PC-9 (cell line): ENCODE measurements around the gene GH2. TPM values are rescaled to one million over a fixed set of nuclear protein-coding genes. Genes with fewer than 3 reads are reported as not detected.

Experiments
- Bru-seq: library from RNA; stranded (reverse); fragments of 400-500 nt; gene quantifications from one replicate; lab custom pipeline; 2021; lab: Mats Ljungman, UMichigan
- BruChase-seq, 2 experiments: library from RNA; stranded (reverse); fragments of 400-500 nt; gene quantifications; one replicate each; lab custom pipeline; 2021; lab: Mats Ljungman, UMichigan
- BruUV-seq: library from RNA; stranded (reverse); fragments of 400-500 nt; replicated peaks from 2 replicates; lab custom pipeline; 2021; lab: Mats Ljungman, UMichigan
- CTCF ChIA-PET: fragments of 300-600 bp; sonication (Branson Sonifier 250); formaldehyde crosslinking; loops from one replicate; lab custom pipeline; 2022; ENCODE audit warnings: antibody characterized with exemption; lab: Charles Lee
- POLR2A ChIA-PET: fragments of 300-600 bp; sonication (Branson Sonifier 250); formaldehyde crosslinking; loops from one replicate; lab custom pipeline; 2022; ENCODE audit warnings: antibody characterized with exemption; ENCODE audit not compliant: unreplicated experiment; lab: Charles Lee
- DNase-seq, 2 experiments: peaks; one replicate each; pipeline versions ENCODE4 v3.0.0 to v3.0.0-alpha.2; 2015 to 2022; ENCODE audit warnings: mixed read lengths in 1 of 2
- H2AFZ ChIP-seq: fragments of 200-600 bp; sonication (generic); 2 replicates; pipeline ENCODE4 v1.8.1; 2017; ENCODE audit warnings: antibody characterized with exemption
- H3F3A ChIP-seq: fragments of 200-600 bp; sonication (generic); 2 replicates; pipeline ENCODE4 v1.8.1; 2017; ENCODE audit warnings: antibody characterized with exemption, mild to moderate bottlenecking, low read depth; ENCODE audit not compliant: insufficient read depth
- H3K27ac ChIP-seq: fragments of 200-600 bp; sonication (generic); 2 replicates; pipeline ENCODE4 v1.6.1; 2016; ENCODE audit warnings: mixed run types
- H3K27me3 ChIP-seq: fragments of 200-600 bp; sonication (generic); 2 replicates; pipeline ENCODE4 v1.6.1; 2016; ENCODE audit warnings: low read depth, mixed run types; ENCODE audit not compliant: insufficient read depth
- H3K36me3 ChIP-seq: fragments of 200-600 bp; sonication (generic); 2 replicates; pipeline ENCODE4 v1.6.1; 2016; ENCODE audit warnings: low read depth, mixed run types
- H3K4me1 ChIP-seq: fragments of 200-600 bp; sonication (generic); replicated peaks from 2 replicates; pipeline ENCODE4 v1.6.1; 2016; ENCODE audit warnings: mixed run types; ENCODE audit not compliant: insufficient read depth
- H3K4me2 ChIP-seq: fragments of 200-600 bp; sonication (generic); 2 replicates; pipeline ENCODE4 v1.6.1; 2017; ENCODE audit warnings: mixed run types
- H3K4me3 ChIP-seq: fragments of 200-600 bp; sonication (generic); 2 replicates; pipeline ENCODE4 v1.6.1; 2016; ENCODE audit warnings: mixed run types
- H3K79me2 ChIP-seq: fragments of 200-600 bp; sonication (generic); 2 replicates; pipeline ENCODE4 v1.6.1; 2017; ENCODE audit warnings: low read depth, mixed run types
- H3K9me2 ChIP-seq: fragments of 200-600 bp; sonication (generic); 2 replicates; pipeline ENCODE4 v1.8.1; 2017; ENCODE audit warnings: mild to moderate bottlenecking; ENCODE audit not compliant: insufficient read depth
- H3K9me3 ChIP-seq: fragments of 200-600 bp; sonication (generic); 2 replicates; pipeline ENCODE4 v1.8.1; 2016; ENCODE audit warnings: low read depth; ENCODE audit not compliant: insufficient read depth
- H4K20me1 ChIP-seq: fragments of 200-600 bp; sonication (generic); 2 replicates; pipeline ENCODE4 v1.8.1; 2017; ENCODE audit not compliant: insufficient read depth
- EZH2 ChIP-seq: fragments of 200-600 bp; sonication (generic); IDR thresholded peaks from 2 replicates; pipeline ENCODE4 v1.8.0; 2017; ENCODE audit warnings: antibody characterized with exemption, low read depth
- intact Hi-C: fragments of 100-400 bp; cut with micrococcal nuclease; formaldehyde crosslinking; loops from one replicate; pipeline ENCODE4 v1.10.0; 2022; ENCODE audit not compliant: unreplicated experiment
- long read RNA-seq: library from polyadenylated mRNA; stranded (forward); transcript quantifications from one replicate; pipeline ENCODE4 v2.0.0, GENCODE V29; 2022
- total RNA-seq: library from RNA; stranded (reverse); gene quantifications from 2 replicates; pipeline ENCODE4 v1.2.3, GENCODE V29; 2021
- TF ChIP-seq, protein P1 (sequence below): fragments of 200-600 bp; sonication (generic); conservative IDR thresholded peaks from 2 replicates; pipeline ENCODE4 v1.6.1; 2017; ENCODE audit warnings: mixed run types, antibody characterized with exemption, mild to moderate bottlenecking, moderate library complexity

The GH2 gene
- total RNA-seq: not detected in 2 replicates
- Bru-seq, nascent RNA: not detected
- BruChase-seq, experiment 1, labeled RNA remaining after a 2-hour chase: not detected
- not detected for BruChase-seq, experiment 2, labeled RNA remaining after a 6-hour chase
- long read RNA-seq: 0 reads

DNA sequence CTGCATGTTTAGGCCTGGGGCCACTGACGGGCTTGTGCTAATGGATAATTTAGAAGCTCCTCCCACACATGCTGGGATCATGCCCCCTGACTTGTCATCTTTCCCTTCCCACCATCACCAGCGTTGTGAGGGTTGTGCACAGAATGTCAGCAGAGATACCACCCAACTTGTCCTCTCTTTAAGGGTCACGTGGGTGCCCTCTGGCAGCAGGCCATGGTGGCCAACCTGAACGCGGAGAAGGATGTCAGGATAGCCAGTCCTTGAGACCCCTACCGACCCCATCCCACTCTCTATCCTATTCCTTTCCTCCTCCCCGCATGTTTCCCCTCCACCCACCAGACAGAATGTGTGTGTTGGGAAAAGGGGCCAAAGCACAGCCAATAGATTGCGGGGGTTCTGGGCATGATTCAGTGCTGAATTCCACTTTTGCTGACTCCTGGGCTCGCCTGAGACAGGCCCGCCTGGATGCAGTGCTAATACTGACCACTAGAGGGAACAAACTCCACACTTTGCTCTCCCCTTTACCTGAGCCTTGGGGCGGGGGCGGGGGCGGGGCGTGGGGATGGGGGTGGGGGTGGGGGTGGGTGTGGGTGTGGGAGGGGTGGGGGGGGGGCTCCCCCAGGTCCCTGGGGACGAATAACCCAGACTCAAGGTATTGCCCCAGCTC, at the start of gene GH2:
Gene GH2, minus strand, starts transcription at position 10 of the 667 bp plus-strand sequence. CDS start 143 bp downstream, outside the sequence.
- H3K27ac ChIP-seq: no peak within 1 kb of the TSS
- BruUV-seq: no TSS peak
- peaks cover 5% of the 10 kb centered on the region; the same call in 1 of the 2 replicates for H3K27me3 ChIP-seq
- no peaks in the 10 kb centered on the region for H4K20me1 ChIP-seq
- no peaks in the 10 kb centered on the region for H3K4me1 ChIP-seq
- intact Hi-C loops: no loop called here
- no peak within 1 kb of the TSS for H3K4me3 ChIP-seq
- ChIA-PET POLR2A (no interaction called here), CTCF (interaction anchor here (0.6 kb wide), 2 partner anchors 55 to 1250 kb away, joined by 3 to 5 read pairs; no protein-coding TSS in a partner anchor)
- peak; percentile 40 to 58 for DNase-seq
- no peaks in the 10 kb centered on the region for H3K9me2 ChIP-seq
- H3K79me2 ChIP-seq: no peaks in the 10 kb centered on the region
- H3K36me3 ChIP-seq: no peaks in the 10 kb centered on the region
- H3F3A ChIP-seq: no peaks in the 10 kb centered on the region
- TF ChIP-seq, protein P1, sequence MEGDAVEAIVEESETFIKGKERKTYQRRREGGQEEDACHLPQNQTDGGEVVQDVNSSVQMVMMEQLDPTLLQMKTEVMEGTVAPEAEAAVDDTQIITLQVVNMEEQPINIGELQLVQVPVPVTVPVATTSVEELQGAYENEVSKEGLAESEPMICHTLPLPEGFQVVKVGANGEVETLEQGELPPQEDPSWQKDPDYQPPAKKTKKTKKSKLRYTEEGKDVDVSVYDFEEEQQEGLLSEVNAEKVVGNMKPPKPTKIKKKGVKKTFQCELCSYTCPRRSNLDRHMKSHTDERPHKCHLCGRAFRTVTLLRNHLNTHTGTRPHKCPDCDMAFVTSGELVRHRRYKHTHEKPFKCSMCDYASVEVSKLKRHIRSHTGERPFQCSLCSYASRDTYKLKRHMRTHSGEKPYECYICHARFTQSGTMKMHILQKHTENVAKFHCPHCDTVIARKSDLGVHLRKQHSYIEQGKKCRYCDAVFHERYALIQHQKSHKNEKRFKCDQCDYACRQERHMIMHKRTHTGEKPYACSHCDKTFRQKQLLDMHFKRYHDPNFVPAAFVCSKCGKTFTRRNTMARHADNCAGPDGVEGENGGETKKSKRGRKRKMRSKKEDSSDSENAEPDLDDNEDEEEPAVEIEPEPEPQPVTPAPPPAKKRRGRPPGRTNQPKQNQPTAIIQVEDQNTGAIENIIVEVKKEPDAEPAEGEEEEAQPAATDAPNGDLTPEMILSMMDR: peak; percentile 77
- TF ChIP-seq EZH2: no peak
- H3K9me3 ChIP-seq: no peaks in the 10 kb centered on the region
- no peak within 1 kb of the TSS for H2AFZ ChIP-seq
- H3K4me2 ChIP-seq: no peak within 1 kb of the TSS

DNA sequence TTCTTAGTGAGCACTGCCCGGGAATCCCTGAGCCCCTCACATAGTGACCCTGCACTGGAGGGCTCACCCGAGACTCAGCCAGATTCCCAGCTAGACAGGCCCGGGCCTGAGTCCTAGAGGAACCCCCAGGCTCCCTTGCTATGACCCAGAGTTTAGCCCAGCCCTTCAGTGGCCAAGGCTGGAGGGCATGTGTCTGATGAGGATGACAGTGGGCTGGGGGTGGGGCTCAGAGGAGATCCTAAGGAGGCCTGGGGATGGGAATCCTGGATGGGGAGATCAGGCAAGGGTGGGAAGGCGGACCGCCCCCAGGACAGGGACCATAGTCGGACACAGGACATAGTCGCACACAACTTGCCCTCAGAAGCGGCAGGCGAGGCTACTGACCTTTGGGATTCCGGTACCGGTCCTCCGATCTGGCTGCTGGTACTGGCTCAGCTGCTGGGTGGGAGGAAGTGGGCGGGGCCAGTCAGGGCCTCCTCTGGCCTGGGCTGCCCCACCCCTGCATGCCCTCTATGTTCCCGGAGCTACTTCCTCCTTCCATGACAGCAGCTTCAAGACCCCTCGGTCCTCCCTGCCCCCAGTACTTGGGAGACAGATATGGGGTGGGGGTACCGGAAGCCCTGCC, 49.3 kb upstream of the GH2 start:
- POLR2A ChIA-PET: no interaction called here
- Histone ChIP-seq H2AFZ (no peak overlapping the region), H3K4me1 (no peaks in the 10 kb centered on the region), H3K9me3 (no peaks in the 10 kb centered on the region), H4K20me1 (no peaks in the 10 kb centered on the region), H3K9me2 (no peaks in the 10 kb centered on the region), H3K27ac (no peak overlapping the region), H3K79me2 (no peaks in the 10 kb centered on the region), H3K27me3 (peaks cover 14% of the 10 kb centered on the region; the same call in 1 of the 2 replicates), H3F3A (no peaks in the 10 kb centered on the region), H3K4me2 (no peak overlapping the region), H3K36me3 (no peaks in the 10 kb centered on the region), H3K4me3 (no peak overlapping the region)
- TF ChIP-seq, protein P1: no peak
- TF ChIP-seq EZH2: no peak
- intact Hi-C loops: no loop called here
- DNase-seq: no peak
- BruUV-seq: no TSS peak
- CTCF ChIA-PET: no interaction called here

- no peak overlapping the region for H2AFZ ChIP-seq
- H3K27me3 ChIP-seq: peaks cover 14% of the 10 kb centered on the region; the same call in 1 of the 2 replicates
- CTCF ChIA-PET: interaction anchor here (0.5 to 0.6 kb wide), 2 partner anchors 78 to 91 kb away, joined by 4 read pairs; no protein-coding TSS in a partner anchor
- H3K36me3 ChIP-seq: no peaks in the 10 kb centered on the region
- intact Hi-C loops: no loop called here
- no peaks in the 10 kb centered on the region for H3F3A ChIP-seq
- H3K4me3 ChIP-seq: no peak overlapping the region
- no peaks in the 10 kb centered on the region for H3K4me1 ChIP-seq
- no peaks in the 10 kb centered on the region for H3K79me2 ChIP-seq
- H3K9me3 ChIP-seq: no peaks in the 10 kb centered on the region
- no peaks in the 10 kb centered on the region for H4K20me1 ChIP-seq
- no TSS peak for BruUV-seq
- H3K27ac ChIP-seq: no peak overlapping the region
- no peak for TF ChIP-seq EZH2
- TF ChIP-seq, protein P1: no peak
- H3K9me2 ChIP-seq: no peaks in the 10 kb centered on the region
- H3K4me2 ChIP-seq: no peak overlapping the region
- POLR2A ChIA-PET: interaction anchor here (0.6 kb wide), 1 partner anchor 75 kb away, joined by 4 read pairs; no protein-coding TSS in a partner anchor
- no peak for DNase-seq
Observed at GRCh38 chr17:63929860-63930766, 48.4 kb upstream of the GH2 start.
